Uterus (tissue), 4 donors: Measurements from ENCODE around the gene ZNF71. TPM values are rescaled to one million over a fixed set of nuclear protein-coding genes. Genes with fewer than 3 reads are reported as not detected.

Source experiments
- DNase-seq, 2 donors: peaks; one replicate each; pipeline ENCODE4 v3.0.0-alpha.2; 2019 to 2020
- H3K27ac ChIP-seq, 2 donors: fragments of 200-600 bp; sonication (generic); 1 replicate in 1 of 2; 2 replicates in 1 of 2; pipeline ENCODE4 v1.5.1; 2016 to 2018
- H3K27me3 ChIP-seq, 2 donors: fragments of 200-600 bp; sonication (generic); one replicate each; pipeline ENCODE4 v1.5.1; 2018 to 2019; ENCODE audit warnings: control low read depth in 1 of 2
- H3K36me3 ChIP-seq, 2 donors: fragments of 200-600 bp; sonication (generic); one replicate each; pipeline ENCODE4 v1.5.1; 2019; ENCODE audit warnings: control low read depth in 1 of 2
- H3K4me1 ChIP-seq, 2 donors: fragments of 200-600 bp; sonication (generic); one replicate each; pipeline ENCODE4 v1.5.1; 2018 to 2019; ENCODE audit warnings: control low read depth in 1 of 2
- H3K4me3 ChIP-seq, 2 donors: fragments of 200-600 bp; sonication (generic); 1 replicate in 1 of 2; 2 replicates in 1 of 2; pipeline ENCODE4 v1.5.1; 2018 to 2019; ENCODE audit warnings: mild to moderate bottlenecking in 1 of 2
- H3K9me3 ChIP-seq, 2 donors: fragments of 200-600 bp; sonication (generic); one replicate each; pipeline ENCODE4 v1.5.1; 2019; ENCODE audit warnings: control low read depth in 1 of 2
- CTCF ChIP-seq, 4 experiments: fragments of 200-600 bp in 2 of 4; fragments of 450-650 bp in 2 of 4; sonication (generic) in 2 of 4; IDR thresholded peaks; one replicate each; pipeline ENCODE4 v1.5.1; 2016 to 2019; ENCODE audit warnings: antibody characterized with exemption in 4 of 4, mild to moderate bottlenecking in 2 of 4, moderate library complexity in 1 of 4
- POLR2A ChIP-seq, 2 donors: fragments of 450-650 bp; IDR thresholded peaks; one replicate each; pipeline ENCODE4 v1.6.1; 2016; ENCODE audit warnings: antibody characterized with exemption in 2 of 2, mild to moderate bottlenecking in 1 of 2, moderate library complexity in 1 of 2
- intact Hi-C: fragments of 100-400 bp; cut with DNase I; formaldehyde crosslinking; loops from one replicate; pipeline ENCODE4 v1.15.1; 2023; ENCODE audit warnings: low total_unique reads
- total RNA-seq, 4 donors: library from RNA; depleted of rRNA in 3 of 4; stranded (reverse); fragments of >200 nt in 3 of 4; gene quantifications; one replicate each; pipeline versions ENCODE4 v1.1.0 to v1.2.4, GENCODE V29; 2014 to 2023
- donor health status: DM: yes; HTN: yes; CAD: no.

The ZNF71 gene
- total RNA-seq, 4 donors from 2014 or later: 10.3 to 31.3 (median 13.6) TPM

GRCh38 chr19:56603829-56604228 lies 8.7 kb downstream of the ZNF71 start:
- DNase-seq: no peak
- no peak for TF ChIP-seq CTCF (IDR thresholded peaks at IDR 0.05)
- TF ChIP-seq POLR2A (IDR thresholded peaks at IDR 0.05): no peak
- no peaks in the 10 kb centered on the region for H3K4me1 ChIP-seq
- H3K27ac ChIP-seq: no peak overlapping the region
- intact Hi-C loops: no loop called here
- no peaks in the 10 kb centered on the region for H3K36me3 ChIP-seq
- peaks cover 0 to 36% of the 10 kb centered on the region in 2 donors for H3K9me3 ChIP-seq
- H3K4me3 ChIP-seq: no peak overlapping the region
- H3K27me3 ChIP-seq: no peaks in the 10 kb centered on the region

GRCh38 chr19:56608274-56608964 lies 13.3 kb downstream of the ZNF71 start:
- no peak overlapping the region for H3K27ac ChIP-seq
- H3K27me3 ChIP-seq: no peaks in the 10 kb centered on the region
- DNase-seq: no peak
- intact Hi-C loops: no loop called here
- TF ChIP-seq POLR2A (IDR thresholded peaks at IDR 0.05) (no peak), CTCF (IDR thresholded peaks at IDR 0.05) (no peak)
- H3K4me3 ChIP-seq: no peak overlapping the region
- H3K36me3 ChIP-seq: no peaks in the 10 kb centered on the region
- H3K9me3 ChIP-seq: peaks cover 0 to 46% of the 10 kb centered on the region in 2 donors
- H3K4me1 ChIP-seq: no peaks in the 10 kb centered on the region

GRCh38 chr19:56611288-56611687 lies 16.2 kb downstream of the ZNF71 start:
- H3K9me3 ChIP-seq: peaks cover 0 to 40% of the 10 kb centered on the region in 2 donors
- no peaks in the 10 kb centered on the region for H3K27me3 ChIP-seq
- intact Hi-C loops: no loop called here
- no peaks in the 10 kb centered on the region for H3K4me1 ChIP-seq
- H3K36me3 ChIP-seq: no peaks in the 10 kb centered on the region
- no peak for TF ChIP-seq CTCF (IDR thresholded peaks at IDR 0.05)
- TF ChIP-seq POLR2A (IDR thresholded peaks at IDR 0.05): no peak
- DNase-seq: no peak
- no peak overlapping the region for H3K27ac ChIP-seq
- H3K4me3 ChIP-seq: no peak overlapping the region

- H3K4me3 ChIP-seq: no peak overlapping the region
- peaks cover 0 to 43% of the 10 kb centered on the region in 2 donors for H3K9me3 ChIP-seq
- H3K27ac ChIP-seq: no peak overlapping the region
- DNase-seq: no peak
- no peaks in the 10 kb centered on the region for H3K36me3 ChIP-seq
- no peaks in the 10 kb centered on the region for H3K4me1 ChIP-seq
- no peak for TF ChIP-seq POLR2A (IDR thresholded peaks at IDR 0.05)
- no peak for TF ChIP-seq CTCF (IDR thresholded peaks at IDR 0.05)
- intact Hi-C loops: no loop called here
- no peaks in the 10 kb centered on the region for H3K27me3 ChIP-seq
These were observed 17.6 kb downstream of the ZNF71 start for GRCh38 chr19:56612737-56613136.

GRCh38 chr19:56613639-56614038 lies 18.5 kb downstream of the ZNF71 start:
- TF ChIP-seq CTCF (IDR thresholded peaks at IDR 0.05): no peak
- no peak for TF ChIP-seq POLR2A (IDR thresholded peaks at IDR 0.05)
- no peaks in the 10 kb centered on the region for H3K36me3 ChIP-seq
- no peak overlapping the region for H3K27ac ChIP-seq
- no peak for DNase-seq
- H3K9me3 ChIP-seq: peaks cover 0 to 51% of the 10 kb centered on the region in 2 donors
- intact Hi-C loops: no loop called here
- no peaks in the 10 kb centered on the region for H3K27me3 ChIP-seq
- H3K4me1 ChIP-seq: no peaks in the 10 kb centered on the region
- no peak overlapping the region for H3K4me3 ChIP-seq
